WTC11 (cell line): Measurements from ENCODE around the gene ENTR1. TPM values are rescaled to one million over a fixed set of nuclear protein-coding genes. Genes with fewer than 3 reads are reported as not detected.
A peak's percentile ranks its signal among the peaks of the same experiment; 100 is the strongest.

Experiments used
- ATAC-seq: fragments of 200-7000 bp; cut with Tn5 transposase; 2 replicates; pipeline ENCODE4 v1.10.0; 2021; ENCODE audit warnings: mild to moderate bottlenecking, moderate library complexity
- CTCF ChIA-PET: fragments of 300-600 bp; sonication (Branson Sonifier 250); formaldehyde crosslinking; loops from one replicate; lab custom pipeline; 2021; ENCODE audit warnings: antibody characterized with exemption; lab: Charles Lee
- POLR2A ChIA-PET: fragments of 350-600 bp; sonication (Branson Sonifier 250); formaldehyde crosslinking; loops from one replicate; lab custom pipeline; 2021; ENCODE audit warnings: antibody characterized with exemption; lab: Charles Lee
- DNase-seq: peaks from one replicate; pipeline ENCODE4 v3.0.0; 2021; ENCODE audit warnings: low spot score
- H3K27ac Mint-ChIP-seq: 2 replicates; pipeline ENCODE4 v1.8.0; 2021; ENCODE audit warnings: mixed read lengths
- H3K27me3 Mint-ChIP-seq: 2 replicates; pipeline ENCODE4 v1.8.0; 2021; ENCODE audit warnings: low read depth, mild to moderate bottlenecking, moderate library complexity, mixed read lengths
- H3K36me3 Mint-ChIP-seq: 2 replicates; pipeline ENCODE4 v1.8.0; 2021; ENCODE audit warnings: mixed read lengths
- H3K4me1 Mint-ChIP-seq: 2 replicates; pipeline ENCODE4 v1.8.0; 2022; ENCODE audit warnings: mixed read lengths
- H3K4me3 Mint-ChIP-seq: 2 replicates; pipeline ENCODE4 v1.8.0; 2021; ENCODE audit warnings: mild to moderate bottlenecking, moderate library complexity, mixed read lengths
- H3K9me3 Mint-ChIP-seq: 2 replicates; pipeline ENCODE4 v1.8.0; 2021; ENCODE audit warnings: mixed read lengths
- ARID4B ChIP-seq: sonication (generic); formaldehyde crosslinking; IDR thresholded peaks from 2 replicates; pipeline ENCODE4 v1.8.0; 2023; ENCODE audit warnings: missing genetic modification reagents, mild to moderate bottlenecking, borderline replicate concordance
- ATF1 ChIP-seq: sonication (generic); formaldehyde crosslinking; IDR thresholded peaks from 2 replicates; pipeline ENCODE4 v1.8.1; 2023; ENCODE audit warnings: mild to moderate bottlenecking, moderate library complexity, missing genetic modification reagents
- ATF3 ChIP-seq: sonication (generic); formaldehyde crosslinking; conservative IDR thresholded peaks from 2 replicates; pipeline ENCODE4 v1.8.1; 2022; ENCODE audit warnings: mild to moderate bottlenecking, missing genetic modification reagents
- E2F4 ChIP-seq: sonication (generic); formaldehyde crosslinking; IDR thresholded peaks from 2 replicates; pipeline ENCODE4 v1.8.1; 2022; ENCODE audit warnings: low read depth, mild to moderate bottlenecking, moderate library complexity, missing genetic modification reagents, borderline replicate concordance
- ELF4 ChIP-seq: sonication (generic); formaldehyde crosslinking; IDR thresholded peaks from 2 replicates; pipeline ENCODE4 v1.8.1; 2022; ENCODE audit warnings: low read depth, mild to moderate bottlenecking, moderate library complexity, missing genetic modification reagents
- ERG ChIP-seq: fragments of 250-450 bp; sonication (Bioruptor Pico); IDR thresholded peaks from 2 replicates; pipeline ENCODE4 v1.8.0; 2021; ENCODE audit warnings: mild to moderate bottlenecking
- GABPB1 ChIP-seq: sonication (generic); formaldehyde crosslinking; IDR thresholded peaks from 2 replicates; pipeline ENCODE4 v1.8.1; 2023; ENCODE audit warnings: mild to moderate bottlenecking, missing genetic modification reagents
- HMGXB4 ChIP-seq: sonication (generic); formaldehyde crosslinking; IDR thresholded peaks from 2 replicates; pipeline ENCODE4 v1.8.1; 2023; ENCODE audit warnings: mild to moderate bottlenecking, moderate library complexity, missing genetic modification reagents
- MAX ChIP-seq: sonication (generic); formaldehyde crosslinking; IDR thresholded peaks from 2 replicates; pipeline ENCODE4 v1.8.0; 2022; ENCODE audit warnings: mild to moderate bottlenecking, missing genetic modification reagents
- NFYB ChIP-seq: sonication (generic); formaldehyde crosslinking; conservative IDR thresholded peaks from 2 replicates; pipeline ENCODE4 v1.8.0; 2022; ENCODE audit warnings: low read depth, missing genetic modification reagents
- NR1H2 ChIP-seq: sonication (generic); formaldehyde crosslinking; IDR thresholded peaks from 2 replicates; pipeline ENCODE4 v1.9.0; 2021; ENCODE audit warnings: mild to moderate bottlenecking, moderate library complexity, missing genetic modification reagents
- NR2C2 ChIP-seq: sonication (generic); formaldehyde crosslinking; IDR thresholded peaks from 2 replicates; pipeline ENCODE4 v1.8.0; 2022; ENCODE audit warnings: mild to moderate bottlenecking, missing genetic modification reagents
- TCF7 ChIP-seq: sonication (generic); formaldehyde crosslinking; IDR thresholded peaks from 2 replicates; pipeline ENCODE4 v1.8.0; 2022; ENCODE audit warnings: mild to moderate bottlenecking, low read depth, missing genetic modification reagents, moderate library complexity
- ZMAT4 ChIP-seq: fragments of 250-450 bp; sonication (Bioruptor Pico); IDR thresholded peaks from 2 replicates; pipeline ENCODE4 v1.9.0; 2021; ENCODE audit warnings: mild to moderate bottlenecking
- total RNA-seq: library from RNA; stranded (reverse); gene quantifications from 3 replicates; pipeline ENCODE4 v1.2.3, GENCODE V29; 2021

Gene ENTR1
- total RNA-seq, 1 experiment from 2014 or later: 140 TPM

- Mint-ChIP-seq H3K4me3 (no peak within 1 kb of the TSS), H3K27ac (peak within 1 kb of the TSS; percentile 53; the same call in 1 of the 2 replicates), H3K36me3 (no peaks in the 10 kb centered on the region), H3K9me3 (no peaks in the 10 kb centered on the region), H3K27me3 (no peaks in the 10 kb centered on the region), H3K4me1 (no peaks in the 10 kb centered on the region)
- ATAC-seq (no peak; the same call in 1 of the 2 replicates), DNase-seq (no peak)
- ChIA-PET CTCF (interaction anchor here (1.8 to 2.6 kb wide), 2 partner anchors 9 to 28 kb away, joined by 7 to 14 read pairs; partner anchors contain the start of gene DNLZ), POLR2A (no interaction called here)
- TF ChIP-seq HMGXB4 (CRISPR knock-in tag) (no peak), E2F4 (CRISPR knock-in tag) (no peak), ARID4B (CRISPR knock-in tag) (no peak), ATF1 (CRISPR knock-in tag) (no peak), MAX (CRISPR knock-in tag) (no peak), GABPB1 (CRISPR knock-in tag) (peak; percentile 26), NFYB (CRISPR knock-in tag) (no peak)
Measured at GRCh38 chr9:136373300-136374182, 36.9 kb downstream of the ENTR1 start, which contains the start of gene CARD9. Gene CARD9, minus strand, starts transcription at chr9:136373669. Its CDS starts 1,591 bp downstream, at chr9:136372078.

GRCh38 chr9:136372561-136373299 is 37.7 kb downstream of the ENTR1 start:
- Mint-ChIP-seq H3K9me3 (no peaks in the 10 kb centered on the region), H3K27me3 (no peaks in the 10 kb centered on the region), H3K4me3 (no peak overlapping the region), H3K27ac (no peak overlapping the region), H3K4me1 (no peaks in the 10 kb centered on the region), H3K36me3 (no peaks in the 10 kb centered on the region)
- ATAC-seq (no peak), DNase-seq (peak; percentile 29)
- TF ChIP-seq ATF3 (CRISPR knock-in tag) (peak; percentile 80; the same call in 1 of the 2 replicates), TCF7 (CRISPR knock-in tag) (0 out of 2 replicates have a peak, but pooled peaks have one; percentile 46), ZMAT4 (CRISPR knock-in tag) (no peak), ELF4 (no peak), ERG (no peak), NR1H2 (CRISPR knock-in tag) (no peak), GABPB1 (CRISPR knock-in tag) (peak; percentile 98), NR2C2 (CRISPR knock-in tag) (0 out of 2 replicates have a peak, but pooled peaks have one; percentile 23)
- ChIA-PET CTCF (interaction anchor here (0.6 to 2.6 kb wide), 4 partner anchors 8 to 33 kb away, joined by 3 to 14 read pairs (median 6); partner anchors contain the start of gene DNLZ), POLR2A (interaction anchor here (0.7 to 1.2 kb wide), 2 partner anchors 9 to 252 kb away, joined by 3 to 4 read pairs; partner anchors contain the start of gene DNLZ)
